IMR-90 (cell line): ENCODE measurements around the gene NDC80. TPM values are rescaled to one million over a fixed set of nuclear protein-coding genes. Genes with fewer than 3 reads are reported as not detected.

Source experiments
- ATAC-seq: fragments of 200-7000 bp; cut with Tn5 transposase; 2 replicates; pipeline ENCODE4 v1.9.1; 2020; ENCODE audit warnings: low read depth, mild to moderate bottlenecking, moderate library complexity
- BruUV-seq: library from RNA; stranded (reverse); fragments of 400-500 nt; replicated peaks from 2 replicates; lab custom pipeline; 2021; lab: Mats Ljungman, UMichigan
- CTCF ChIA-PET: fragments of 300-600 bp; formaldehyde crosslinking; extraction: SDS; loops from one replicate; lab custom pipeline; 2021; ENCODE audit warnings: antibody characterized with exemption; lab: Yijun Ruan, JAX
- POLR2A ChIA-PET: fragments of 300-600 bp; sonication (Branson Sonifier 250); formaldehyde crosslinking; loops from one replicate; lab custom pipeline; 2022; ENCODE audit warnings: antibody characterized with exemption; ENCODE audit not compliant: unreplicated experiment; lab: Charles Lee
- DNase-seq: peaks from one replicate; pipeline ENCODE4 v3.0.0; 2013
- H2AFZ ChIP-seq: replicated peaks from 2 replicates; pipeline ENCODE3; 2013; ENCODE audit warnings: low read length, mild to moderate bottlenecking; ENCODE audit not compliant: poor library complexity
- H2AK5ac ChIP-seq: 2 replicates; pipeline ENCODE4 v1.6.1; 2013; ENCODE audit warnings: low read depth, low read length, inconsistent platforms
- H2AK9ac ChIP-seq: replicated peaks from 2 replicates; pipeline ENCODE3; 2013; ENCODE audit warnings: mild to moderate bottlenecking, low read depth, low read length, moderate library complexity; ENCODE audit not compliant: poor library complexity
- H2BK120ac ChIP-seq: 2 replicates; pipeline ENCODE4 v1.6.1; 2013; ENCODE audit warnings: low read depth, low read length, inconsistent platforms
- H2BK15ac ChIP-seq: 3 replicates; pipeline ENCODE4 v1.6.1; 2013; ENCODE audit warnings: low read depth, low read length, inconsistent platforms
- H2BK20ac ChIP-seq: 2 replicates; pipeline ENCODE4 v1.6.1; 2013; ENCODE audit warnings: low read depth, mild to moderate bottlenecking, inconsistent platforms, low read length, moderate library complexity
- H2BK5ac ChIP-seq: 2 replicates; pipeline ENCODE4 v1.6.1; 2013; ENCODE audit warnings: mild to moderate bottlenecking, low read depth, low read length, inconsistent platforms; ENCODE audit not compliant: poor library complexity, severe bottlenecking
- H3K14ac ChIP-seq: replicated peaks from 2 replicates; pipeline ENCODE4 v1.6.1; 2013; ENCODE audit warnings: low read depth, low read length, inconsistent platforms
- H3K18ac ChIP-seq: 2 replicates; pipeline ENCODE4 v1.6.1; 2013; ENCODE audit warnings: low read depth, low read length, control low read depth
- H3K23ac ChIP-seq: 2 replicates; pipeline ENCODE4 v1.6.1; 2013; ENCODE audit warnings: low read depth, low read length, inconsistent platforms
- H3K27ac ChIP-seq: 2 replicates; pipeline ENCODE4 v1.5.1; 2013; ENCODE audit warnings: mild to moderate bottlenecking, control low read depth, low read length; ENCODE audit not compliant: insufficient read depth
- H3K27me3 ChIP-seq: 2 replicates; pipeline ENCODE4 v1.6.1; 2013; ENCODE audit warnings: low read length; ENCODE audit not compliant: control insufficient read depth, insufficient read depth
- H3K36me3 ChIP-seq: 2 replicates; pipeline ENCODE4 v1.6.1; 2013; ENCODE audit warnings: low read length, mixed read lengths; ENCODE audit not compliant: control insufficient read depth, insufficient read depth
- H3K4ac ChIP-seq: 2 replicates; pipeline ENCODE4 v1.6.1; 2013; ENCODE audit warnings: low read depth, low read length, inconsistent platforms
- H3K4me1 ChIP-seq: 2 replicates; pipeline ENCODE4 v1.6.1; 2013; ENCODE audit warnings: low read length, mixed read lengths; ENCODE audit not compliant: control insufficient read depth, insufficient read depth
- H3K4me2 ChIP-seq: 2 replicates; pipeline ENCODE4 v1.6.1; 2013; ENCODE audit warnings: low read depth, mild to moderate bottlenecking, control low read depth, low read length, moderate library complexity
- H3K4me3 ChIP-seq: 2 replicates; pipeline ENCODE4 v1.5.1; 2013; ENCODE audit warnings: low read depth, mild to moderate bottlenecking, control low read depth, low read length, moderate library complexity; ENCODE audit not compliant: insufficient read depth
- H3K56ac ChIP-seq: 2 replicates; pipeline ENCODE4 v1.6.1; 2013; ENCODE audit warnings: low read length, inconsistent platforms; ENCODE audit not compliant: insufficient read depth; ENCODE audit errors: extremely low read depth
- H3K79me1 ChIP-seq, 2 experiments: 2 replicates each; pipeline ENCODE4 v1.6.1; 2013; ENCODE audit warnings: low read length in 2 of 2, inconsistent platforms in 1 of 2, low read depth in 1 of 2
- H3K9ac ChIP-seq: 2 replicates; pipeline ENCODE4 v1.6.1; 2013; ENCODE audit warnings: low read depth, low read length, control low read depth
- H3K9me1 ChIP-seq: 2 replicates; pipeline ENCODE4 v1.6.1; 2013; ENCODE audit warnings: low read length, inconsistent platforms; ENCODE audit not compliant: insufficient read depth
- H3K9me3 ChIP-seq: 2 replicates; pipeline ENCODE4 v1.6.1; 2013; ENCODE audit warnings: low read length; ENCODE audit not compliant: control insufficient read depth, insufficient read depth
- H4K20me1 ChIP-seq: 2 replicates; pipeline ENCODE4 v1.6.1; 2013; ENCODE audit warnings: low read length, inconsistent platforms; ENCODE audit not compliant: insufficient read depth
- H4K5ac ChIP-seq: 2 replicates; pipeline ENCODE4 v1.6.1; 2013; ENCODE audit warnings: mild to moderate bottlenecking, low read depth, low read length, control low read depth
- H4K8ac ChIP-seq, 2 experiments: 2 replicates each; pipeline ENCODE4 v1.6.1; 2013; ENCODE audit warnings: low read depth in 2 of 2, low read length in 2 of 2, control low read depth in 1 of 2, inconsistent platforms in 1 of 2
- H4K91ac ChIP-seq: 2 replicates; pipeline ENCODE4 v1.6.1; 2013; ENCODE audit warnings: low read depth, low read length, inconsistent platforms; ENCODE audit not compliant: insufficient read depth
- POLR2A ChIP-seq: IDR thresholded peaks from 2 replicates; pipeline ENCODE4 v1.6.1; 2012; ENCODE audit warnings: mild to moderate bottlenecking, low read depth, low read length
- WGBS, 2 experiments: methylation state at CpG; one replicate each; pipeline versions ENCODE4 v1.1.5 to v1.1.7; 2013; ENCODE audit warnings: missing lambda C conversion rate in 2 of 2; ENCODE audit not compliant: insufficient read length in 1 of 2; ENCODE audit errors: extremely low coverage in 2 of 2; 5-methylcytosine and 5-hydroxymethylcytosine counted together
- dilution Hi-C: fragments of 300-500 bp; cut with HindIII; formaldehyde crosslinking; loops from one replicate; pipeline ENCODE4 v1.14.3; 2018; ENCODE audit warnings: low sequenced_read_pairs; ENCODE audit not compliant: unreplicated experiment
- in situ Hi-C: fragments of 300-500 bp; cut with MboI; formaldehyde crosslinking; loops from 3 replicates; pipeline ENCODE4 v1.14.3; 2019; ENCODE audit warnings: low sequenced_read_pairs, inconsistent platforms, mixed read lengths
- intact Hi-C: fragments of 100-400 bp; cut with micrococcal nuclease; formaldehyde crosslinking; loops from 2 replicates; pipeline ENCODE4 v1.10.0; 2022
- polyA plus RNA-seq, 3 experiments: library from polyadenylated mRNA; depleted of rRNA; stranded (reverse); fragments of >200 nt; gene quantifications; 2 replicates each; pipeline ENCODE4 v1.2.3, GENCODE V29; 2012; ENCODE audit warnings: low replicate concordance in 1 of 3
- total RNA-seq: library from RNA; depleted of rRNA; stranded (reverse); fragments of >200 nt; gene quantifications from 2 replicates; pipeline ENCODE4 v1.2.3, GENCODE V29; 2012

The NDC80 gene
- total and polyA plus RNA-seq, 2 of the 4 experiments (the other 2 are of a cell fraction), result 11.8 to 15.5 TPM

DNA sequence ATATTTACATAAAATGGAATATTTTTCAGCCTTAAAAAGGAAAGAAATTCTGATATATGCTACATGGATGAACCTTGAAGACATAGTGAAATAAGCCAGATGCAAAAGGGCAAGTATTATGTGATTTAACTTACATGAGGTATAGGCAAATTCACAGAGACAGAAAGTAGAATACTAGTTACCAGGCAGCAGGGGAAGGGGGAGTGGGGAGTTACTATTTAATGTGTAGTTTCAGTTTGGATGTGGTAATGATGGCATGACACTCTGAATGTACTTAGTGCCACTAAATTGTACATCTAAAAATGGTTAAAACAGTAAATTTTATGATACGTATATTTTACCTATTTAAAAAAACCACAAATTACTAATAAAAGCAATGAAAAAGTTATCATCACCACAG lies 12.1 kb upstream of the NDC80 start:
- in situ Hi-C loops, result loop anchor here (25.0 kb wide), 1 partner anchor 1697 kb away; no protein-coding TSS in a partner anchor
- no CpG with 5 or more reads among the region's 1 CpG for WGBS, 2 experiments
- H3K9me1 ChIP-seq, result peaks cover 3% of the 10 kb centered on the region; the same call in 1 of the 2 replicates

More for the DNA sequence above, 12.1 kb upstream of the NDC80 start:
- Histone ChIP-seq H4K5ac (no peak overlapping the region), H2AFZ (no peak overlapping the region), H2BK20ac (no peak overlapping the region), H3K4me1 (no peaks in the 10 kb centered on the region), H2AK9ac (no peak overlapping the region), H3K4me3 (no peak overlapping the region), H2BK120ac (no peak overlapping the region), H3K79me1 (peaks cover 4% of the 10 kb centered on the region in 2 experiments; a peak in 1 of 4 replicates), H3K56ac (no peak overlapping the region), H2AK5ac (no peak overlapping the region), H3K4ac (no peak overlapping the region), H3K36me3 (peaks cover 3% of the 10 kb centered on the region; the same call in 1 of the 2 replicates), H3K9me3 (no peaks in the 10 kb centered on the region), H2BK5ac (no peak overlapping the region), H3K27me3 (no peaks in the 10 kb centered on the region), H3K23ac (no peak overlapping the region), H4K91ac (no peak overlapping the region), H3K9ac (no peak overlapping the region), H3K27ac (no peak overlapping the region), H4K20me1 (no peaks in the 10 kb centered on the region), H4K8ac (no peak overlapping the region), H3K4me2 (no peak overlapping the region), H3K14ac (no peak overlapping the region), H3K18ac (no peak overlapping the region), H2BK15ac (no peak overlapping the region)
- no peak for TF ChIP-seq POLR2A
- dilution Hi-C loops (no loop called here), intact Hi-C loops (no loop called here)
- DNase-seq (no peak), ATAC-seq (no peak)
- CTCF ChIA-PET, result no interaction called here
- POLR2A ChIA-PET, result no interaction called here
- no TSS peak for BruUV-seq
